Kidney (tissue), 14 donors: ENCODE data around the gene CACNG5. TPM values are rescaled to one million over a fixed set of nuclear protein-coding genes. Genes with fewer than 3 reads are reported as not detected.

Experiments used
- DNase-seq, 5 donors: peaks; one replicate each; pipeline ENCODE4 v3.0.0-alpha.2; 2013 to 2020
- FAIRE-seq: peaks from 2 replicates; lab custom pipeline; 2012; peaks lifted over from hg19 to GRCh38; lab: Jason Lieb, UNC
- H3K27ac ChIP-seq, 2 donors: one replicate each; pipeline ENCODE4 v1.7.0; 2013; ENCODE audit warnings: low read depth in 2 of 2, low read length in 2 of 2, inconsistent platforms in 1 of 2
- H3K27me3 ChIP-seq: one replicate; pipeline ENCODE4 v1.7.1; 2013; ENCODE audit warnings: low read length, inconsistent platforms; ENCODE audit not compliant: control insufficient read depth, insufficient read depth
- H3K36me3 ChIP-seq, 3 donors: one replicate each; pipeline versions ENCODE4 v1.7.0 to v1.7.1; 2013; ENCODE audit warnings: low read length in 3 of 3, control low read depth in 1 of 3, inconsistent platforms in 1 of 3; ENCODE audit not compliant: insufficient read depth in 3 of 3, control insufficient read depth in 2 of 3
- H3K4me1 ChIP-seq, 3 donors: one replicate each; pipeline versions ENCODE4 v1.7.0 to v1.7.1; 2013; ENCODE audit warnings: low read length in 3 of 3, inconsistent platforms in 1 of 3, low read depth in 1 of 3; ENCODE audit not compliant: control insufficient read depth in 2 of 3, insufficient read depth in 2 of 3
- H3K4me3 ChIP-seq, 3 donors: one replicate each; pipeline versions ENCODE4 v1.7.0 to v1.8.1; 2013; ENCODE audit warnings: low read length in 3 of 3, control low read depth in 1 of 3, inconsistent platforms in 1 of 3
- H3K9ac ChIP-seq, 3 donors: one replicate each; pipeline versions ENCODE4 v1.7.0 to v1.7.1; 2013; ENCODE audit warnings: low read length in 3 of 3, control low read depth in 1 of 3, inconsistent platforms in 1 of 3
- H3K9me3 ChIP-seq, 3 donors: one replicate each; pipeline versions ENCODE4 v1.7.0 to v1.7.1; 2013; ENCODE audit warnings: low read length in 3 of 3, control low read depth in 1 of 3, inconsistent platforms in 1 of 3; ENCODE audit not compliant: control insufficient read depth in 2 of 3, insufficient read depth in 1 of 3
- CTCF ChIP-seq: IDR thresholded peaks from 3 replicates; pipeline ENCODE4 v1.5.1; 2012; ENCODE audit warnings: mild to moderate bottlenecking, moderate library complexity, borderline replicate concordance; ENCODE audit not compliant: insufficient read depth; ENCODE audit errors: extremely low read depth
- intact Hi-C: fragments of 100-400 bp; cut with DNase I; formaldehyde crosslinking; loops from one replicate; pipeline ENCODE4 v1.11.1; 2022
- polyA plus RNA-seq: library from polyadenylated mRNA; stranded (reverse); fragments of 350-450 nt; fragmentation: Illumina TruSeq; extraction: RNeasy Lipid Tissue Mini Kit (QIAGEN cat#74804); gene quantifications from one replicate; pipeline ENCODE4 v1.2.3, GENCODE V29; 2014; ENCODE audit warnings: low read depth, low replicate concordance; ENCODE audit not compliant: insufficient read depth
- total RNA-seq: library from RNA; stranded (reverse); fragmentation: NEBNext Ultra II Directional; extraction: Animal tissue kit (Norgen Biotek cat#: 25700); gene quantifications from one replicate; pipeline ENCODE4 v1.2.1, GENCODE V29; 2021
- donor health status: control.
- donor health status: control.
- donor health status: control.
- donor health status: control.
- donor health status: control.
- donor health status: DM: yes; HTN: yes; CAD: no.
- donor health status: Normal renal cell carcinoma (clear cell type).

Gene CACNG5
- total and polyA plus RNA-seq, 2 donors from 2014 or later, result not detected

GRCh38 chr17:66860204-66860603 is 25.3 kb downstream of the CACNG5 start:
- Histone ChIP-seq H3K36me3 (no peaks in the 10 kb centered on the region), H3K9me3 (peaks cover 0 to 6% (median 0%) of the 10 kb centered on the region in 3 donors), H3K27ac (no peak overlapping the region), H3K9ac (no peak overlapping the region), H3K4me1 (no peaks in the 10 kb centered on the region), H3K27me3 (no peaks in the 10 kb centered on the region), H3K4me3 (no peak overlapping the region)
- DNase-seq, result no peak
- intact Hi-C loops, result no loop called here
- no peak for FAIRE-seq
- no peak for TF ChIP-seq CTCF

GRCh38 chr17:66863820-66864219 is 28.9 kb downstream of the CACNG5 start:
- Histone ChIP-seq H3K4me1 (no peaks in the 10 kb centered on the region), H3K27ac (no peak overlapping the region), H3K27me3 (no peaks in the 10 kb centered on the region), H3K9me3 (peaks cover 0 to 6% (median 0%) of the 10 kb centered on the region in 3 donors), H3K4me3 (no peak overlapping the region), H3K36me3 (no peaks in the 10 kb centered on the region), H3K9ac (no peak overlapping the region)
- no peak for TF ChIP-seq CTCF
- no peak for FAIRE-seq
- DNase-seq, result no peak
- intact Hi-C loops, result no loop called here

- TF ChIP-seq CTCF, result no peak
Measured at GRCh38 chr17:66865151-66865550, 30.2 kb downstream of the CACNG5 start.

GRCh38 chr17:66873962-66874361 is 39.0 kb downstream of the CACNG5 start:
- Histone ChIP-seq H3K4me1 (no peaks in the 10 kb centered on the region), H3K9ac (no peak overlapping the region), H3K4me3 (no peak overlapping the region), H3K9me3 (no peaks in the 10 kb centered on the region), H3K27ac (no peak overlapping the region), H3K36me3 (no peaks in the 10 kb centered on the region), H3K27me3 (no peaks in the 10 kb centered on the region)
- DNase-seq (no peak), FAIRE-seq (no peak)
- intact Hi-C loops, result no loop called here
- TF ChIP-seq CTCF, result no peak

More at GRCh38 chr17:66865151-66865550, 30.2 kb downstream of the CACNG5 start:
- Histone ChIP-seq H3K4me1 (no peaks in the 10 kb centered on the region), H3K4me3 (no peak overlapping the region), H3K36me3 (no peaks in the 10 kb centered on the region), H3K27ac (no peak overlapping the region), H3K27me3 (no peaks in the 10 kb centered on the region), H3K9ac (no peak overlapping the region), H3K9me3 (peaks cover 0 to 6% (median 0%) of the 10 kb centered on the region in 3 donors)
- DNase-seq (no peak), FAIRE-seq (no peak)
- intact Hi-C loops, result no loop called here
